NB4 (cell line): ENCODE data around the gene USP31.

Experiments used
- DNase-seq: peaks from one replicate; pipeline ENCODE4 v3.0.0; 2010; ENCODE audit warnings: low read depth
- H3K4me3 ChIP-seq: one replicate; pipeline ENCODE4 v1.5.1; 2011; ENCODE audit warnings: mild to moderate bottlenecking, low read depth, low read length, moderate library complexity
- MYC ChIP-seq: IDR thresholded peaks from 2 replicates; pipeline ENCODE4 v1.6.1; 2011; ENCODE audit warnings: low read depth, low read length
- POLR2A ChIP-seq: IDR thresholded peaks from 2 replicates; pipeline ENCODE4 v1.6.1; 2011; ENCODE audit warnings: mild to moderate bottlenecking; ENCODE audit not compliant: insufficient read length; ENCODE audit errors: extremely low read depth
- TF ChIP-seq, protein P1 (sequence below): IDR thresholded peaks from one replicate; pipeline ENCODE4 v1.5.1; 2012; ENCODE audit warnings: low read depth, low read length
- TF ChIP-seq, protein P2 (sequence below): IDR thresholded peaks from 2 replicates; pipeline ENCODE4 v1.6.1; 2011; ENCODE audit warnings: low read depth, low read length

Gene USP31

DNA sequence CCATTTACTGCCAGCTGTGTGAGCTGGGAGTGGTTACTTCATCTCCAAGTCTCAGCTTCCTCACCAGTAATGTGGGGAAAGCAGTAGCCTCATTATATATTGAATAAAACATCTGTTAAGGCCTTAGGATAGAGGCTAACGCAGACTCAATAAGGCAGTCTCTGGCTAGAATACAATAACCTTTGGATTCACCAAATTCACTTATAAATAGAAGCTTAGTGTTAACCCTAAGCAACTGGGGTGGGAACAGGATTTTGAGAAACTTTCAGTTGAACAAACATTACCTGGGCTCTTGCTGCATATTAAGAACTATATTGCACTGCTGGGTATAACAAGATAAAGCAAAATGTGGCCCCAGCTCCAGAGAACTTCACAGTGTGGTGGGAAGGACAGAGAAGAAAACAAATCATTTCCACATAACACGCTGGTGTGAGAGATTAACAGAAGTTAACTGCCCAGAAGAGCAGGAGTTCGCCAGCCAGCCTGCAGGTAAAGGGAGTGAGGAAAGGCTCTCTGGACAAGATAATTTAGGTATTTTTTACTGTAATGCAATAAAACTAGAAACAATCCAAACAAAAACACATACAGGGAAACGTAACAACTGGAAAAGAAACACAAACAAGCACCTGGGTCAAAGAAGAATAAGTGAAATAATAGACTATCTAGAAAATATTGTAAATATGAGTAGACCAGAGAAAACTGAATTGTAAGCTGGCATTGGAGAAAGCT is 57.0 kb downstream of the USP31 start:
- no peak for TF ChIP-seq POLR2A
- TF ChIP-seq, protein P1, sequence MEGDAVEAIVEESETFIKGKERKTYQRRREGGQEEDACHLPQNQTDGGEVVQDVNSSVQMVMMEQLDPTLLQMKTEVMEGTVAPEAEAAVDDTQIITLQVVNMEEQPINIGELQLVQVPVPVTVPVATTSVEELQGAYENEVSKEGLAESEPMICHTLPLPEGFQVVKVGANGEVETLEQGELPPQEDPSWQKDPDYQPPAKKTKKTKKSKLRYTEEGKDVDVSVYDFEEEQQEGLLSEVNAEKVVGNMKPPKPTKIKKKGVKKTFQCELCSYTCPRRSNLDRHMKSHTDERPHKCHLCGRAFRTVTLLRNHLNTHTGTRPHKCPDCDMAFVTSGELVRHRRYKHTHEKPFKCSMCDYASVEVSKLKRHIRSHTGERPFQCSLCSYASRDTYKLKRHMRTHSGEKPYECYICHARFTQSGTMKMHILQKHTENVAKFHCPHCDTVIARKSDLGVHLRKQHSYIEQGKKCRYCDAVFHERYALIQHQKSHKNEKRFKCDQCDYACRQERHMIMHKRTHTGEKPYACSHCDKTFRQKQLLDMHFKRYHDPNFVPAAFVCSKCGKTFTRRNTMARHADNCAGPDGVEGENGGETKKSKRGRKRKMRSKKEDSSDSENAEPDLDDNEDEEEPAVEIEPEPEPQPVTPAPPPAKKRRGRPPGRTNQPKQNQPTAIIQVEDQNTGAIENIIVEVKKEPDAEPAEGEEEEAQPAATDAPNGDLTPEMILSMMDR, result no peak
- TF ChIP-seq, protein P2, sequence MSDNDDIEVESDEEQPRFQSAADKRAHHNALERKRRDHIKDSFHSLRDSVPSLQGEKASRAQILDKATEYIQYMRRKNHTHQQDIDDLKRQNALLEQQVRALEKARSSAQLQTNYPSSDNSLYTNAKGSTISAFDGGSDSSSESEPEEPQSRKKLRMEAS, result no peak
- no peak for TF ChIP-seq MYC
- H3K4me3 ChIP-seq, result no peak overlapping the region
- no peak for DNase-seq

DNA sequence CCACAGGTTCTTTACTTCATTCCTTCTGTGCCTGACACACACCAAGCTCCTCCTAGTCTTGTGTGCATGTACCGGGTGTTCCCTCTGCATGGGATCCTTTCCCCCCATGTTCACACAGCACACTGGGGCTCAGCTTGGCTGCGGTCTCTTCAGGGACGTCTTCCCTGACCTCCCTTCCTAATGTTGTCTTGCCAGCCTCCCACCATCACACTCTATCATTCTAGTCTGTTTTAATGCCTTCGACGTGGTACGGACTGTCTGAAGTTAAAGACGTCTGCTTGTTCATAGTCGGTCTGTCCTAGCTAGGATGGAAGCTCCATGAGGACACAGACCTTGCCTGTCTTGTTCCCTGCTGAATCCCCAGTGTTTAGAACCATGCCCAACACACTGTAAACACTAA is 60.1 kb downstream of the USP31 start:
- no peak for DNase-seq
- TF ChIP-seq POLR2A (no peak), MYC (no peak)
- TF ChIP-seq, protein P1, result no peak
- TF ChIP-seq, protein P2, result no peak
- H3K4me3 ChIP-seq, result no peak overlapping the region

DNA sequence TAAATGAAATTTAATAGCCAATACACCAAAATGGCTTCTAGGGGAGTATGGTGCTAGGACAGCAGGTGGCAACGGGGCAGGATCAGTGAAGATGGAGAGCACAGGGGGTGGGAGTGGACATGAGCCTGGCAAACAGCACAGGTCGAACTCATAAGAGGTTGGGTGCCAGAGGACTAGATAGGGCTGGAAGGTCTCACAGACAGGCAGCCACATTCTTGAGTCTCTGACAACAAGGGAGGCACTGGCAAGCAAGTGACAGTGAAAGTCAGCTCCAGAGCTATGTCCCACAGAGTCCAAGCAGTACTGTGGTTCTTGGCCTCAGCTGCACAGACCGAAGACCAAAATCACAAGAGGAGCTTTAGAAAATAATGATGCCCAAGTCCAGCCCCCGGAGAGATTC is 61.2 kb downstream of the USP31 start:
- no peak for DNase-seq
- H3K4me3 ChIP-seq, result no peak overlapping the region
- TF ChIP-seq, protein P2, result no peak
- TF ChIP-seq, protein P1, result no peak
- no peak for TF ChIP-seq MYC
- no peak for TF ChIP-seq POLR2A

DNA sequence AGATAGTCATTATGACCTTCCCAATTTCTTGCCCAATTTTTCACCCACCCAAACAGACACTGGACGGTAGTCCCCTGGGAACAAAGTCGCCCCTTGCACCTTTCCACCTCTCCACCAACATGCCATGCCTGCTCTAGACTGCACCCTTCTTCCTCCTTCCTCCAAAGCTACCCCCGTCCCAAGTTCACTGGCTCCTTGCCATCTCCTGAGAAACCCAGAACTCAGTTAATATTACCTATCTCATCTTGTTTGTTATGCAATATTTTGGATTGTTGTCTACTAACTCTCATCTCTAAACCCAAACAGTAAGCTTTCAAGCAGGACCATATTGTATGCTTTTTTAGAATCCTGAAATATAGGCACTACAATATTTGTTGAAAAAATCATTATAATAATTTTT is 63.3 kb downstream of the USP31 start:
- no peak for DNase-seq
- H3K4me3 ChIP-seq, result no peak overlapping the region
- TF ChIP-seq, protein P2, result no peak
- TF ChIP-seq, protein P1, result no peak
- no peak for TF ChIP-seq POLR2A
- no peak for TF ChIP-seq MYC

DNA sequence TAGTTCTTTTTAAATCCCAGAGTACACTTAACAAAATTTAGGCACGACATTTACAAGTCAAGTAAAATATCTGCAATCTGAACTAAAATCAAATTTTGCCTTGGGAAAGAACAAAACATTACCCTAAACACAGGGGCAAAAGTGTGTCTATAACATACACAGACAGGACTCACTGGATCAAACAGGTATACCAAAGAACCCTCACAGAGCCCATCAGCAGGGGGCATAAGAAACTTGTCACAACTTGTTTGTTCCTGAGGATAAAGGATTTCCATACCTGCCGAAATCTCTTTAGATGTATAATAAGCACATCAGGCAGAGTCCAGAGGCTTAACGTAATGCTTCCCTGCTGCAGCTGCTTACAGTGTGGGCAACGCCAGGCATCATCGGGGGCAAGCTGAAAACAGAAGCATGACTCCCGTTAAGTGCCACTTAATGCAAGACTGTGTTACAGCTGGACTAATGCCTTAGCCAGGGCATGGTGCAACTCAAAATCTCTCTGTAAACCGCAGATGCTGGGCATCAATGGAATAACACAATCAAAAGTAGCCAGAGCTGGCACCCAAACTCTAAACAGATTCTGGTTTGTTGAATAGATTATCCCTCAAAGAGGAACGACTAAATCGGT is 67.0 kb downstream of the USP31 start:
- no peak overlapping the region for H3K4me3 ChIP-seq

More for the DNA sequence above, 67.0 kb downstream of the USP31 start:
- DNase-seq, result no peak
- TF ChIP-seq, protein P1, result no peak
- TF ChIP-seq, protein P2, result no peak
- TF ChIP-seq MYC (no peak), POLR2A (no peak)
